K562 (cell line): Measurements from ENCODE around the gene CTSH. TPM values are rescaled to one million over a fixed set of nuclear protein-coding genes. Genes with fewer than 3 reads are reported as not detected.

Experiments
- ATAC-seq: fragments of 200-7000 bp; cut with Tn5 transposase; 3 replicates; pipeline ENCODE4 v1.9.1; 2020; ENCODE audit warnings: moderate library complexity
- BruUV-seq: library from RNA; stranded (reverse); fragments of 400-500 nt; replicated peaks from 2 replicates; lab custom pipeline; 2021; lab: Mats Ljungman, UMichigan
- CTCF ChIA-PET: fragments of 300-600 bp; formaldehyde crosslinking; extraction: SDS; loops from one replicate; lab custom pipeline; 2021; ENCODE audit warnings: low intra/inter-chr PET ratio; lab: Yijun Ruan, JAX
- POLR2A ChIA-PET: fragments of 300-600, 350-650 bp; sonication (Branson Sonifier 250); formaldehyde crosslinking; extraction: SDS; loops from one replicate; lab custom pipeline; 2021; ENCODE audit warnings: antibody characterized with exemption, inconsistent platforms; lab: Yijun Ruan, JAX
- DNase-seq, 4 experiments: peaks; one replicate each; pipeline versions ENCODE4 v3.0.0 to v3.0.0-alpha.2; 2011 to 2018; ENCODE audit warnings: low spot score in 3 of 4, mixed read lengths in 3 of 4; ENCODE audit errors: extremely low read depth in 1 of 4
- FAIRE-seq: peaks from 2 replicates; lab custom pipeline; 2011; peaks lifted over from hg19 to GRCh38; lab: Jason Lieb, UNC
- H2AFZ ChIP-seq: 2 replicates; pipeline ENCODE4 v1.6.0; 2011; ENCODE audit warnings: low read depth, low read length, control low read depth, inconsistent platforms
- H3K27ac ChIP-seq: fragments of 200-600 bp; 3 replicates; pipeline ENCODE4 v1.8.0; 2011; ENCODE audit warnings: low read depth, mild to moderate bottlenecking, control low read depth, inconsistent platforms, low read length, moderate library complexity, mixed read lengths; ENCODE audit errors: extremely low read depth
- H3K27me3 ChIP-seq, 2 experiments: fragments of 300-600 bp in 1 of 2; 2 replicates in 1 of 2; 3 replicates in 1 of 2; pipeline versions ENCODE4 v1.6.0 to v1.8.0; 2011; ENCODE audit warnings: inconsistent platforms in 2 of 2, low read length in 2 of 2, mild to moderate bottlenecking in 1 of 2, mixed read lengths in 1 of 2, moderate library complexity in 1 of 2; ENCODE audit not compliant: control insufficient read depth in 2 of 2, insufficient read depth in 2 of 2
- H3K36me3 ChIP-seq: fragments of 300-600 bp; 3 replicates; pipeline ENCODE4 v1.8.0; 2011; ENCODE audit warnings: mild to moderate bottlenecking, low read length, inconsistent platforms; ENCODE audit not compliant: control insufficient read depth, insufficient read depth
- H3K4me1 ChIP-seq, 2 experiments: fragments of 200-600 bp in 1 of 2; replicated peaks in 1 of 2; 2 replicates in 1 of 2; 3 replicates in 1 of 2; pipeline versions ENCODE4 v1.5.1 to v1.8.0; 2011; ENCODE audit warnings: inconsistent platforms in 2 of 2, low read length in 2 of 2, mild to moderate bottlenecking in 1 of 2, mixed read lengths in 1 of 2, moderate library complexity in 1 of 2; ENCODE audit not compliant: control insufficient read depth in 2 of 2, insufficient read depth in 2 of 2
- H3K4me2 ChIP-seq: 2 replicates; pipeline ENCODE4 v1.6.1; 2011; ENCODE audit warnings: low read length, control low read depth, inconsistent platforms, mixed read lengths; ENCODE audit not compliant: insufficient read depth
- H3K4me3 ChIP-seq: fragments of 200-600 bp; sonication (generic), shearing (Covaris generic); 2 replicates; pipeline ENCODE4 v1.5.1; 2016; ENCODE audit warnings: control low read depth, inconsistent platforms
- H3K79me2 ChIP-seq: fragments of 200-600 bp; 3 replicates; pipeline ENCODE4 v1.8.0; 2011; ENCODE audit warnings: low read length, inconsistent platforms; ENCODE audit not compliant: control insufficient read depth, insufficient read depth
- H3K9ac ChIP-seq, 2 experiments: 2 replicates each; pipeline versions ENCODE4 v1.6.0 to v1.6.1; 2011; ENCODE audit warnings: low read depth in 2 of 2, low read length in 2 of 2, control low read depth in 1 of 2, inconsistent platforms in 1 of 2, mild to moderate bottlenecking in 1 of 2, mixed read lengths in 1 of 2; ENCODE audit not compliant: insufficient read depth in 1 of 2
- H3K9me1 ChIP-seq: one replicate; pipeline ENCODE4 v1.6.0; 2011; ENCODE audit warnings: inconsistent platforms, mild to moderate bottlenecking, low read length, moderate library complexity; ENCODE audit not compliant: control insufficient read depth, insufficient read depth
- H3K9me3 ChIP-seq: replicated peaks from 2 replicates; pipeline ENCODE4 v1.5.1; 2011; ENCODE audit warnings: low read depth, low read length, inconsistent platforms; ENCODE audit not compliant: control insufficient read depth, insufficient read depth
- H4K20me1 ChIP-seq: replicated peaks from 2 replicates; pipeline ENCODE4 v1.6.1; 2011; ENCODE audit warnings: low read length, inconsistent platforms, mixed read lengths; ENCODE audit not compliant: control insufficient read depth, insufficient read depth
- ASH1L ChIP-seq: fragments of 450-650 bp; IDR thresholded peaks from 2 replicates; pipeline ENCODE4 v1.6.1; 2018; ENCODE audit warnings: borderline replicate concordance, mild to moderate bottlenecking, low read depth; ENCODE audit not compliant: partially characterized antibody
- BRF1 ChIP-seq: IDR thresholded peaks from 3 replicates; pipeline ENCODE4 v1.6.1; 2011; ENCODE audit warnings: borderline replicate concordance, mild to moderate bottlenecking; ENCODE audit not compliant: insufficient read length; ENCODE audit errors: extremely low read depth
- CAMTA2 ChIP-seq: fragments of 250-450 bp; sonication (Bioruptor Pico); conservative IDR thresholded peaks from 2 replicates; pipeline ENCODE4 v1.5.1; 2022
- CHCHD3 ChIP-seq: fragments of 250-450 bp; sonication (Bioruptor Pico); IDR thresholded peaks from 2 replicates; pipeline ENCODE4 v2.1.2; 2022; ENCODE audit warnings: mild to moderate bottlenecking
- HNRNPLL ChIP-seq: fragments of 200-400 bp; formaldehyde crosslinking; IDR thresholded peaks from 2 replicates; pipeline ENCODE4 v1.6.1; 2017; ENCODE audit warnings: low read length, low read depth, mild to moderate bottlenecking; ENCODE audit not compliant: poor library complexity, severe bottlenecking
- HNRNPUL1 ChIP-seq: fragments of 200-400 bp; formaldehyde crosslinking; IDR thresholded peaks from 2 replicates; pipeline ENCODE4 v1.6.1; 2017; ENCODE audit warnings: low read length
- KLF10 ChIP-seq: fragments of 250-450 bp; sonication (Bioruptor Pico); IDR thresholded peaks from 2 replicates; pipeline ENCODE4 v1.6.1; 2021; ENCODE audit warnings: matching md5 sums
- MED1 ChIP-seq: sonication (generic); formaldehyde crosslinking; IDR thresholded peaks from 2 replicates; pipeline ENCODE4 v1.8.1; 2023; ENCODE audit warnings: missing genetic modification reagents, borderline replicate concordance
- OTX1 ChIP-seq: fragments of 450-650 bp; formaldehyde crosslinking; IDR thresholded peaks from 2 replicates; pipeline ENCODE4 v1.4.0; 2022; ENCODE audit warnings: mild to moderate bottlenecking
- PCBP2 ChIP-seq: fragments of 200-400 bp; formaldehyde crosslinking; IDR thresholded peaks from 2 replicates; pipeline ENCODE4 v1.6.1; 2018; ENCODE audit warnings: low read length, low read depth, mild to moderate bottlenecking, moderate library complexity; ENCODE audit not compliant: poor library complexity, severe bottlenecking
- SIN3A ChIP-seq, 2 experiments: fragments of 150-350 bp in 1 of 2; IDR thresholded peaks; 2 replicates each; pipeline ENCODE4 v1.6.1; 2011 to 2016; ENCODE audit warnings: borderline replicate concordance in 2 of 2, low read depth in 2 of 2, low read length in 2 of 2, mild to moderate bottlenecking in 2 of 2, moderate library complexity in 2 of 2; ENCODE audit not compliant: control insufficient read depth in 1 of 2
- ZNF133 ChIP-seq: fragments of 250-450 bp; sonication (Bioruptor Pico); IDR thresholded peaks from 2 replicates; pipeline ENCODE4 v1.4.0; 2020; ENCODE audit warnings: mild to moderate bottlenecking
- ZNF143 ChIP-seq: sonication (generic); formaldehyde crosslinking; IDR thresholded peaks from 2 replicates; pipeline ENCODE4 v1.9.0; 2022; ENCODE audit warnings: mild to moderate bottlenecking, missing genetic modification reagents
- ZNF431 ChIP-seq: sonication (generic); formaldehyde crosslinking; IDR thresholded peaks from 2 replicates; pipeline ENCODE4 v1.8.0; 2022; ENCODE audit warnings: mild to moderate bottlenecking, missing genetic modification reagents
- ZNF77 ChIP-seq: fragments of 250-450 bp; sonication (Bioruptor Pico); IDR thresholded peaks from 2 replicates; pipeline ENCODE4 v1.5.0; 2020
- WGBS: fragments of 100-300 bp; shearing (Covaris generic); methylation state at CpG from one replicate; pipeline ENCODE4 v1.1.6; 2016; ENCODE audit warnings: low coverage, mixed read lengths; ENCODE audit not compliant: insufficient coverage; ENCODE audit errors: missing lambda C conversion rate; 5-methylcytosine and 5-hydroxymethylcytosine counted together
- in situ Hi-C: fragments of 300-500 bp; cut with MboI; formaldehyde crosslinking; loops from 4 replicates; pipeline ENCODE4 v1.15.0; 2018; ENCODE audit warnings: inconsistent platforms, mixed read lengths
- intact Hi-C: fragments of 100-400 bp; cut with micrococcal nuclease; formaldehyde crosslinking; loops from 2 replicates; pipeline ENCODE4 v1.14.2; 2022
- polyA plus RNA-seq, 8 experiments: library from polyadenylated mRNA; depleted of rRNA in 4 of 8; stranded (reverse) in 5 of 8; unstranded in 3 of 8; fragments of >200 nt; fragmentation: Nextera tagmentation in 2 of 8; fragmentation: Illumina TruSeq in 1 of 8; extraction: Ambion mirVana in 2 of 8; extraction: Trizol in 1 of 8; gene quantifications; 2 replicates each; pipeline versions ENCODE4 v1.2.1 to v1.2.3, GENCODE V29; 2011 to 2014; ENCODE audit warnings: inconsistent platforms in 1 of 8, missing spikeins in 1 of 8
- total RNA-seq, 7 experiments: library from RNA; depleted of rRNA in 6 of 7; stranded (reverse); fragments of >200 nt in 6 of 7; fragmentation: Illumina TruSeq in 2 of 7; extraction: Trizol in 2 of 7; gene quantifications; 2 replicates each; pipeline versions ENCODE4 v1.2.1 to v1.2.3, GENCODE V29; 2011 to 2021; ENCODE audit warnings: low replicate concordance in 1 of 7
- TF ChIP-seq, protein P1 (sequence below): fragments of 450-650 bp; formaldehyde crosslinking; IDR thresholded peaks from 2 replicates; pipeline ENCODE4 v1.4.0; 2020; ENCODE audit warnings: mild to moderate bottlenecking, moderate library complexity
- TF ChIP-seq, protein P2 (sequence below): fragments of 450-650 bp; IDR thresholded peaks from 2 replicates; pipeline ENCODE4 v1.6.1; 2018; ENCODE audit not compliant: partially characterized antibody

CTSH gene
- total and polyA plus RNA-seq, 9 of the 15 experiments (the other 6 are each of a cell fraction or from before 2014, with no cell fraction given): 15.0 to 462 (median 173) TPM

DNA sequence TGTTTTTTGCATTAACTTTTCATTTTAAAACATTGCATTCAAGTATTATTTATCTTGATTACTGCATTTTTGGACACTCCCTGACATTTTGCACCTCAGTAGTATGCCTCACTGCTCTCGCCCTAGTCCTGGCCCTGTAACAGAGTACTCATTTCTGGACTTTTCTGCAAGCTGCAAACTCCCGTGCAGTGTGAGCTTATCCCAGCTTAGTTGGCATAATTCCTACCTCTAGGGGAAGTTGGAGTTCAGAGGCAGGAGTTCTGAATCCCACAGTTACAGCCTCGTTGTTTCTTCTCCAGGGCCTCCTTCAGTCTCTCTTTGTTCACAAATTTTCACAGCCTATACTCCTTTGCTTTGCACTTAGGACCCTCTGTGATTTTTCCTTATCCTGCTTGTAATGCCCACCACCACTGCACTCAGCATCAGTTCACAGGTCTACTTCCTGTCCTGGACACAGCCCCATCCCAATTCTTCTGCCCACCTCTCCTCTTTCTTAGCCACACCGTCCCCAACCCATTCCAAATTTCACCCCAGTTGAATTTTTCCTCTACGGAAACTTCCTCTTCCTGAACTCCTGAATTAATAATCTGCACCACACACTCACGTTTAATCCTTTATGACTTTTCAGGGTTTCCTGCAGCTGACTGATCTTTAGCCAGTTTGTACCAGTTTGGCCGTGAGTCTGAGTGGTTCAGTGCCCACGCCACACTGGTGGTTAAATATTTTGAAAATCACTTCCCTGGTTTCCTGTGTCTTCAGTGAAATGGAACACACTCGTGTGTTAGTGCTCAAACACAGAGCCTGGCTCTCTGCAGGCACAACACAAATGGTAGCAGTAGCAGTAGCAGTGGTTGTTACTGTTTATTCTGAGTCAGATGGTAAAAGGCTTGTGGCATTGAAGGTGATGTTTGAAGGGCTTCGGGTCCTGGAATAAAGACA is 6.3 kb upstream of the CTSH start:
- ATAC-seq: no peak
- H3K4me2 ChIP-seq: no peak overlapping the region
- ChIA-PET CTCF (no interaction called here), POLR2A (no interaction called here)
- H2AFZ ChIP-seq: no peak overlapping the region
- FAIRE-seq: peak; percentile 51
- H3K9ac ChIP-seq: no peak overlapping the region
- no peak for DNase-seq
- in situ Hi-C loops (no loop called here), intact Hi-C loops (no loop called here)
- no peaks in the 10 kb centered on the region; a peak in 1 of 5 replicates for H3K4me1 ChIP-seq
- no peak overlapping the region for H3K27ac ChIP-seq
- H3K9me3 ChIP-seq: no peaks in the 10 kb centered on the region
- no peaks in the 10 kb centered on the region for H3K36me3 ChIP-seq
- WGBS: 30% methylated on average over 10 of the region's 10 CpGs
- no peaks in the 10 kb centered on the region for H4K20me1 ChIP-seq
- BruUV-seq: no TSS peak
- H3K79me2 ChIP-seq: no peaks in the 10 kb centered on the region
- H3K4me3 ChIP-seq: no peak overlapping the region
- H3K9me1 ChIP-seq: no peaks in the 10 kb centered on the region
- 0 out of 5 replicates have a peak, but pooled peaks cover 0 to 3% of the 10 kb centered on the region in 2 experiments for H3K27me3 ChIP-seq
- no peak for TF ChIP-seq OTX1 (CRISPR knock-in tag)
- TF ChIP-seq ZNF133 (CRISPR knock-in tag): no peak
- no peak for TF ChIP-seq BRF1
- TF ChIP-seq ZNF77: no peak
- no peak for TF ChIP-seq ZNF143 (CRISPR knock-in tag)
- TF ChIP-seq, protein P1, sequence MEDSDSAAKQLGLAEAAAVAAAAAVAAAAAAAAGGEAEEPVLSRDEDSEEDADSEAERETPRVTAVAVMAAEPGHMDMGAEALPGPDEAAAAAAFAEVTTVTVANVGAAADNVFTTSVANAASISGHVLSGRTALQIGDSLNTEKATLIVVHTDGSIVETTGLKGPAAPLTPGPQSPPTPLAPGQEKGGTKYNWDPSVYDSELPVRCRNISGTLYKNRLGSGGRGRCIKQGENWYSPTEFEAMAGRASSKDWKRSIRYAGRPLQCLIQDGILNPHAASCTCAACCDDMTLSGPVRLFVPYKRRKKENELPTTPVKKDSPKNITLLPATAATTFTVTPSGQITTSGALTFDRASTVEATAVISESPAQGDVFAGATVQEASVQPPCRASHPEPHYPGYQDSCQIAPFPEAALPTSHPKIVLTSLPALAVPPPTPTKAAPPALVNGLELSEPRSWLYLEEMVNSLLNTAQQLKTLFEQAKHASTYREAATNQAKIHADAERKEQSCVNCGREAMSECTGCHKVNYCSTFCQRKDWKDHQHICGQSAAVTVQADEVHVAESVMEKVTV (CRISPR knock-in tag): no peak
- no peak for TF ChIP-seq CHCHD3 (CRISPR knock-in tag)
- TF ChIP-seq ZNF431 (CRISPR knock-in tag): no peak
- TF ChIP-seq PCBP2: no peak
- TF ChIP-seq, protein P2, sequence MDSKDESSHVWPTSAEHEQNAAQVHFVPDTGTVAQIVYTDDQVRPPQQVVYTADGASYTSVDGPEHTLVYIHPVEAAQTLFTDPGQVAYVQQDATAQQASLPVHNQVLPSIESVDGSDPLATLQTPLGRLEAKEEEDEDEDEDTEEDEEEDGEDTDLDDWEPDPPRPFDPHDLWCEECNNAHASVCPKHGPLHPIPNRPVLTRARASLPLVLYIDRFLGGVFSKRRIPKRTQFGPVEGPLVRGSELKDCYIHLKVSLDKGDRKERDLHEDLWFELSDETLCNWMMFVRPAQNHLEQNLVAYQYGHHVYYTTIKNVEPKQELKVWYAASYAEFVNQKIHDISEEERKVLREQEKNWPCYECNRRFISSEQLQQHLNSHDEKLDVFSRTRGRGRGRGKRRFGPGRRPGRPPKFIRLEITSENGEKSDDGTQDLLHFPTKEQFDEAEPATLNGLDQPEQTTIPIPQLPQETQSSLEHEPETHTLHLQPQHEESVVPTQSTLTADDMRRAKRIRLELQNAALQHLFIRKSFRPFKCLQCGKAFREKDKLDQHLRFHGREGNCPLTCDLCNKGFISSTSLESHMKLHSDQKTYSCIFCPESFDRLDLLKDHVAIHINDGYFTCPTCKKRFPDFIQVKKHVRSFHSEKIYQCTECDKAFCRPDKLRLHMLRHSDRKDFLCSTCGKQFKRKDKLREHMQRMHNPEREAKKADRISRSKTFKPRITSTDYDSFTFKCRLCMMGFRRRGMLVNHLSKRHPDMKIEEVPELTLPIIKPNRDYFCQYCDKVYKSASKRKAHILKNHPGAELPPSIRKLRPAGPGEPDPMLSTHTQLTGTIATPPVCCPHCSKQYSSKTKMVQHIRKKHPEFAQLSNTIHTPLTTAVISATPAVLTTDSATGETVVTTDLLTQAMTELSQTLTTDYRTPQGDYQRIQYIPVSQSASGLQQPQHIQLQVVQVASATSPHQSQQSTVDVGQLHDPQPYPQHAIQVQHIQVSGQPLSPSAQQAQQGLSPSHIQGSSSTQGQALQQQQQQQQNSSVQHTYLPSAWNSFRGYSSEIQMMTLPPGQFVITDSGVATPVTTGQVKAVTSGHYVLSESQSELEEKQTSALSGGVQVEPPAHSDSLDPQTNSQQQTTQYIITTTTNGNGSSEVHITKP: no peak
- TF ChIP-seq ASH1L: no peak
- no peak for TF ChIP-seq HNRNPLL
- TF ChIP-seq KLF10 (CRISPR knock-in tag): no peak
- no peak for TF ChIP-seq CAMTA2 (CRISPR knock-in tag)
- no peak for TF ChIP-seq HNRNPUL1
- TF ChIP-seq SIN3A (IDR thresholded peaks at IDR 0.05; ENCODE audit: borderline replicate concordance in 2 of 2, control insufficient read depth in 1 of 2, low read depth in 2 of 2, low read length in 2 of 2): no peak
- no peak for TF ChIP-seq MED1 (CRISPR knock-in tag)
